Activated T-helper 2 cell treated with anti-CD3 and anti-CD28 coated beads, Interferon-gamma antibody, Interleukin-2, Interleukin-4, amounts not matched to agents 10 μg/mL and 5 μg/mL and 100 μg/mL, durations not matched to agents 14 hours and 24 hours and 36 hours (primary cell): ENCODE measurements around the gene PPFIA1. TPM values are rescaled to one million over a fixed set of nuclear protein-coding genes. Genes with fewer than 3 reads are reported as not detected.

Experiments used
- DNase-seq: peaks from one replicate; pipeline ENCODE4 v3.0.0; 2021; ENCODE audit warnings: low spot score
- H3K27ac Mint-ChIP-seq: one replicate; pipeline ENCODE4 v1.8.0; 2021; ENCODE audit warnings: mixed read lengths
- H3K27me3 Mint-ChIP-seq: one replicate; pipeline ENCODE4 v1.8.0; 2021; ENCODE audit warnings: low read depth, mixed read lengths
- H3K36me3 Mint-ChIP-seq: one replicate; pipeline ENCODE4 v1.8.0; 2021; ENCODE audit warnings: low read depth, mixed read lengths
- H3K4me1 Mint-ChIP-seq: one replicate; pipeline ENCODE4 v1.8.0; 2021; ENCODE audit warnings: low read depth, mixed read lengths
- H3K4me3 Mint-ChIP-seq: one replicate; pipeline ENCODE4 v1.8.0; 2021; ENCODE audit warnings: low read depth, mild to moderate bottlenecking, moderate library complexity, mixed read lengths
- H3K9me3 Mint-ChIP-seq: one replicate; pipeline ENCODE4 v1.8.0; 2021; ENCODE audit warnings: mixed read lengths
- intact Hi-C: fragments of 100-400 bp; cut with micrococcal nuclease; formaldehyde crosslinking; loops from one replicate; pipeline ENCODE4 v1.15.1; 2023
- total RNA-seq: library from RNA; stranded (reverse); gene quantifications from 2 replicates; pipeline ENCODE4 v1.2.3, GENCODE V29; 2022

Gene PPFIA1
- 47.1 and 47.4 TPM in 2 replicates for total RNA-seq

- H3K4me1 Mint-ChIP-seq: peaks cover 26% of the 10 kb centered on the region
- peak within 1 kb of the TSS; percentile 88 for H3K27ac Mint-ChIP-seq
- peaks cover 28% of the 10 kb centered on the region for H3K36me3 Mint-ChIP-seq
- peak within 1 kb of the TSS; percentile 82 for H3K4me3 Mint-ChIP-seq
- peak; percentile 92 for DNase-seq
- intact Hi-C loops: loop anchor here (2.0 to 10.0 kb wide), 2 partner anchors 67 to 95 kb away; partner anchors contain the start of gene FADD
- no peaks in the 10 kb centered on the region for H3K9me3 Mint-ChIP-seq
- H3K27me3 Mint-ChIP-seq: peaks cover 23% of the 10 kb centered on the region
These were observed at the start of gene PPFIA1 for GRCh38 chr11:70270104-70270876. PPFIA1 (plus strand) TSS chr11:70270690; CDS start chr11:70272173, 1,483 bp downstream.

- Mint-ChIP-seq H3K4me3 (no peak overlapping the region), H3K27ac (no peak overlapping the region), H3K36me3 (no peaks in the 10 kb centered on the region), H3K27me3 (peaks cover 46% of the 10 kb centered on the region), H3K4me1 (no peaks in the 10 kb centered on the region), H3K9me3 (no peaks in the 10 kb centered on the region)
- no peak for DNase-seq
- intact Hi-C loops: no loop called here
These were observed 49.6 kb upstream of the PPFIA1 start for GRCh38 chr11:70220920-70221319.

GRCh38 chr11:70225681-70226177, 44.8 kb upstream of the PPFIA1 start:
- no peak overlapping the region for H3K27ac Mint-ChIP-seq
- no peak for DNase-seq
- intact Hi-C loops: no loop called here
- H3K27me3 Mint-ChIP-seq: peaks cover 28% of the 10 kb centered on the region
- H3K4me1 Mint-ChIP-seq: no peaks in the 10 kb centered on the region
- H3K9me3 Mint-ChIP-seq: no peaks in the 10 kb centered on the region
- H3K36me3 Mint-ChIP-seq: no peaks in the 10 kb centered on the region
- no peak overlapping the region for H3K4me3 Mint-ChIP-seq

- Mint-ChIP-seq H3K27me3 (peaks cover 26% of the 10 kb centered on the region), H3K36me3 (no peaks in the 10 kb centered on the region), H3K4me1 (no peaks in the 10 kb centered on the region), H3K27ac (no peak overlapping the region), H3K9me3 (no peaks in the 10 kb centered on the region), H3K4me3 (no peak overlapping the region)
- intact Hi-C loops: no loop called here
- no peak for DNase-seq
These were observed 44.3 kb upstream of the PPFIA1 start for GRCh38 chr11:70226183-70226582.

- no peak overlapping the region for H3K4me3 Mint-ChIP-seq
- intact Hi-C loops: no loop called here
- H3K27ac Mint-ChIP-seq: no peak overlapping the region
- no peaks in the 10 kb centered on the region for H3K9me3 Mint-ChIP-seq
- H3K27me3 Mint-ChIP-seq: peaks cover 26% of the 10 kb centered on the region
- H3K4me1 Mint-ChIP-seq: no peaks in the 10 kb centered on the region
- DNase-seq: no peak
- H3K36me3 Mint-ChIP-seq: no peaks in the 10 kb centered on the region
These were observed 43.5 kb upstream of the PPFIA1 start for GRCh38 chr11:70226967-70227366.

GRCh38 chr11:70229737-70230136, 40.8 kb upstream of the PPFIA1 start:
- H3K9me3 Mint-ChIP-seq: no peaks in the 10 kb centered on the region
- no peaks in the 10 kb centered on the region for H3K4me1 Mint-ChIP-seq
- no peak overlapping the region for H3K4me3 Mint-ChIP-seq
- DNase-seq: no peak
- H3K27ac Mint-ChIP-seq: no peak overlapping the region
- H3K27me3 Mint-ChIP-seq: peaks cover 5% of the 10 kb centered on the region
- H3K36me3 Mint-ChIP-seq: no peaks in the 10 kb centered on the region
- intact Hi-C loops: no loop called here

- peaks cover 3% of the 10 kb centered on the region for H3K27me3 Mint-ChIP-seq
- H3K36me3 Mint-ChIP-seq: no peaks in the 10 kb centered on the region
- no peaks in the 10 kb centered on the region for H3K9me3 Mint-ChIP-seq
- no peak overlapping the region for H3K27ac Mint-ChIP-seq
- H3K4me1 Mint-ChIP-seq: no peaks in the 10 kb centered on the region
- no peak overlapping the region for H3K4me3 Mint-ChIP-seq
- intact Hi-C loops: no loop called here
- no peak for DNase-seq
These were observed 40.2 kb upstream of the PPFIA1 start for GRCh38 chr11:70230151-70230839.

- no peak overlapping the region for H3K4me3 Mint-ChIP-seq
- peaks cover 3% of the 10 kb centered on the region for H3K27me3 Mint-ChIP-seq
- intact Hi-C loops: no loop called here
- no peaks in the 10 kb centered on the region for H3K36me3 Mint-ChIP-seq
- H3K4me1 Mint-ChIP-seq: no peaks in the 10 kb centered on the region
- no peaks in the 10 kb centered on the region for H3K9me3 Mint-ChIP-seq
- no peak overlapping the region for H3K27ac Mint-ChIP-seq
- no peak for DNase-seq
These were observed 39.4 kb upstream of the PPFIA1 start for GRCh38 chr11:70230840-70231710.

- Mint-ChIP-seq H3K36me3 (no peaks in the 10 kb centered on the region), H3K9me3 (no peaks in the 10 kb centered on the region), H3K27ac (no peak overlapping the region), H3K27me3 (peaks cover 2% of the 10 kb centered on the region), H3K4me1 (no peaks in the 10 kb centered on the region), H3K4me3 (no peak overlapping the region)
- DNase-seq: no peak
- intact Hi-C loops: no loop called here
These were observed 37.5 kb upstream of the PPFIA1 start for GRCh38 chr11:70233034-70233433.

- Mint-ChIP-seq H3K36me3 (no peaks in the 10 kb centered on the region), H3K4me3 (no peak overlapping the region), H3K27me3 (no peaks in the 10 kb centered on the region), H3K4me1 (no peaks in the 10 kb centered on the region), H3K9me3 (no peaks in the 10 kb centered on the region), H3K27ac (no peak overlapping the region)
- no peak for DNase-seq
- intact Hi-C loops: no loop called here
These were observed 37.0 kb upstream of the PPFIA1 start for GRCh38 chr11:70233511-70233934.

GRCh38 chr11:70233962-70234361, 36.5 kb upstream of the PPFIA1 start:
- H3K4me1 Mint-ChIP-seq: no peaks in the 10 kb centered on the region
- no peaks in the 10 kb centered on the region for H3K27me3 Mint-ChIP-seq
- no peaks in the 10 kb centered on the region for H3K36me3 Mint-ChIP-seq
- H3K27ac Mint-ChIP-seq: no peak overlapping the region
- intact Hi-C loops: no loop called here
- no peak for DNase-seq
- no peaks in the 10 kb centered on the region for H3K9me3 Mint-ChIP-seq
- no peak overlapping the region for H3K4me3 Mint-ChIP-seq

GRCh38 chr11:70240337-70240736, 30.2 kb upstream of the PPFIA1 start:
- H3K27ac Mint-ChIP-seq: no peak overlapping the region
- H3K4me1 Mint-ChIP-seq: no peaks in the 10 kb centered on the region
- no peaks in the 10 kb centered on the region for H3K36me3 Mint-ChIP-seq
- no peaks in the 10 kb centered on the region for H3K27me3 Mint-ChIP-seq
- no peaks in the 10 kb centered on the region for H3K9me3 Mint-ChIP-seq
- intact Hi-C loops: no loop called here
- H3K4me3 Mint-ChIP-seq: no peak overlapping the region
- no peak for DNase-seq
